HFFc6 (cell line): ENCODE measurements around the gene SAYSD1. TPM values are rescaled to one million over a fixed set of nuclear protein-coding genes. Genes with fewer than 3 reads are reported as not detected.

ENCODE experiments used
- DNase-seq: peaks from one replicate; pipeline ENCODE4 v3.0.0-alpha.2; 2018
- H3K27ac Mint-ChIP-seq: 2 replicates; pipeline ENCODE4 v1.8.0; 2020; ENCODE audit warnings: mild to moderate bottlenecking, mixed read lengths
- H3K27me3 Mint-ChIP-seq: 2 replicates; pipeline ENCODE4 v1.8.0; 2021; ENCODE audit warnings: mild to moderate bottlenecking, moderate library complexity, mixed read lengths; ENCODE audit not compliant: insufficient read depth
- H3K36me3 Mint-ChIP-seq: 2 replicates; pipeline ENCODE4 v1.8.0; 2021; ENCODE audit warnings: low read depth, mixed read lengths
- H3K4me1 Mint-ChIP-seq: 2 replicates; pipeline ENCODE4 v1.8.0; 2020; ENCODE audit warnings: low read depth, mixed read lengths
- H3K4me3 Mint-ChIP-seq: 2 replicates; pipeline ENCODE4 v1.8.0; 2020; ENCODE audit warnings: mild to moderate bottlenecking, moderate library complexity, mixed read lengths
- H3K9me3 Mint-ChIP-seq: 2 replicates; pipeline ENCODE4 v1.8.0; 2020; ENCODE audit warnings: mild to moderate bottlenecking, mixed read lengths
- CTCF ChIP-seq: fragments of 200-600 bp; sonication (generic); IDR thresholded peaks from 2 replicates; pipeline ENCODE4 v1.5.0; 2021; ENCODE audit warnings: antibody characterized with exemption, mild to moderate bottlenecking
- total RNA-seq, 6 experiments: library from RNA; stranded (reverse); fragmentation: NEBNext Ultra II Directional; extraction: Animal tissue kit (Norgen Biotek cat#: 25700); gene quantifications; 2 replicates in 1 of 6; 3 replicates in 5 of 6; pipeline ENCODE4 v1.2.3, GENCODE V29; 2021

Gene SAYSD1
- total RNA-seq, 6 experiments from 2014 or later = 6.0 to 8.2 (median 7.5) TPM

GRCh38 chr6:39152262-39152661 lies 37.3 kb upstream of the SAYSD1 start:
- H3K27ac Mint-ChIP-seq = no peak overlapping the region
- TF ChIP-seq CTCF = no peak
- no peak overlapping the region for H3K4me3 Mint-ChIP-seq
- no peaks in the 10 kb centered on the region for H3K4me1 Mint-ChIP-seq
- no peak for DNase-seq
- no peaks in the 10 kb centered on the region for H3K36me3 Mint-ChIP-seq
- H3K9me3 Mint-ChIP-seq = peaks cover 5% of the 10 kb centered on the region; the same call in 1 of the 2 replicates
- no peaks in the 10 kb centered on the region for H3K27me3 Mint-ChIP-seq

- no peak overlapping the region for H3K27ac Mint-ChIP-seq
- H3K27me3 Mint-ChIP-seq = no peaks in the 10 kb centered on the region
- H3K36me3 Mint-ChIP-seq = no peaks in the 10 kb centered on the region
- H3K4me3 Mint-ChIP-seq = no peak overlapping the region
- no peak for DNase-seq
- H3K4me1 Mint-ChIP-seq = no peaks in the 10 kb centered on the region
- H3K9me3 Mint-ChIP-seq = peaks cover 5% of the 10 kb centered on the region; the same call in 1 of the 2 replicates
- TF ChIP-seq CTCF = no peak
These were observed 36.2 kb upstream of the SAYSD1 start for GRCh38 chr6:39151211-39151610.

GRCh38 chr6:39144481-39145173 lies 29.6 kb upstream of the SAYSD1 start:
- Mint-ChIP-seq H3K36me3 (no peaks in the 10 kb centered on the region), H3K4me3 (no peak overlapping the region), H3K9me3 (peaks cover 11% of the 10 kb centered on the region), H3K27ac (no peak overlapping the region), H3K4me1 (no peaks in the 10 kb centered on the region), H3K27me3 (peaks cover 1% of the 10 kb centered on the region)
- DNase-seq = no peak
- no peak for TF ChIP-seq CTCF

- Mint-ChIP-seq H3K27me3 (peaks cover 1% of the 10 kb centered on the region), H3K36me3 (no peaks in the 10 kb centered on the region), H3K4me3 (no peak overlapping the region), H3K9me3 (peaks cover 18% of the 10 kb centered on the region), H3K27ac (no peak overlapping the region), H3K4me1 (no peaks in the 10 kb centered on the region)
- no peak for TF ChIP-seq CTCF
- no peak for DNase-seq
These were observed 28.4 kb upstream of the SAYSD1 start for GRCh38 chr6:39143238-39143930.

- Mint-ChIP-seq H3K36me3 (no peaks in the 10 kb centered on the region), H3K9me3 (peaks cover 23% of the 10 kb centered on the region), H3K27ac (no peak overlapping the region)
These were observed 25.7 kb upstream of the SAYSD1 start for GRCh38 chr6:39140556-39141167.

More at GRCh38 chr6:39140556-39141167, 25.7 kb upstream of the SAYSD1 start:
- Mint-ChIP-seq H3K27me3 (peaks cover 1% of the 10 kb centered on the region), H3K4me3 (no peak overlapping the region), H3K4me1 (no peaks in the 10 kb centered on the region)
- no peak for TF ChIP-seq CTCF
- no peak for DNase-seq
